Neural progenitor cell (in vitro differentiated cells): ENCODE data around the gene HS2ST1. TPM values are rescaled to one million over a fixed set of nuclear protein-coding genes. Genes with fewer than 3 reads are reported as not detected.

Source experiments
- DNase-seq: peaks from one replicate; pipeline ENCODE4 v3.0.0-alpha.2; 2016; ENCODE audit warnings: low spot score
- H2AFZ ChIP-seq: fragments of 200-600 bp; sonication (generic); replicated peaks from 2 replicates; pipeline ENCODE4 v1.6.1; 2016; ENCODE audit warnings: antibody characterized with exemption
- H3F3A ChIP-seq: fragments of 200-600 bp; sonication (generic); 2 replicates; pipeline ENCODE4 v1.6.1; 2016; ENCODE audit warnings: antibody characterized with exemption, low read depth
- H3K27ac ChIP-seq: fragments of 200-600 bp; sonication (generic); 2 replicates; pipeline ENCODE4 v1.5.1; 2016; ENCODE audit warnings: mild to moderate bottlenecking
- H3K27me3 ChIP-seq: fragments of 200-600 bp; sonication (generic); 2 replicates; pipeline ENCODE4 v1.6.1; 2016; ENCODE audit warnings: mild to moderate bottlenecking, moderate library complexity
- H3K36me3 ChIP-seq: fragments of 200-600 bp; sonication (generic); 2 replicates; pipeline ENCODE4 v1.5.1; 2016
- H3K4me1 ChIP-seq: fragments of 200-600 bp; sonication (generic); 2 replicates; pipeline ENCODE4 v1.6.1; 2016; ENCODE audit warnings: mixed run types
- H3K4me2 ChIP-seq: fragments of 200-600 bp; sonication (generic); 2 replicates; pipeline ENCODE4 v1.6.1; 2016
- H3K4me3 ChIP-seq: fragments of 200-600 bp; sonication (generic); 2 replicates; pipeline ENCODE4 v1.5.1; 2016
- H3K79me2 ChIP-seq: fragments of 200-600 bp; sonication (generic); 2 replicates; pipeline ENCODE4 v1.6.1; 2016; ENCODE audit warnings: low read depth
- H3K9ac ChIP-seq: fragments of 200-600 bp; sonication (generic); 2 replicates; pipeline ENCODE4 v1.6.1; 2016
- H3K9me3 ChIP-seq: fragments of 200-600 bp; sonication (generic); 2 replicates; pipeline ENCODE4 v1.5.1; 2016; ENCODE audit warnings: low read depth
- H4K20me1 ChIP-seq: fragments of 200-600 bp; sonication (generic); 2 replicates; pipeline ENCODE4 v1.6.1; 2016; ENCODE audit warnings: low read depth
- H3K27ac Mint-ChIP-seq: 3 replicates; pipeline ENCODE4 v1.8.0; 2021; ENCODE audit warnings: mixed read lengths
- H3K27me3 Mint-ChIP-seq: 2 replicates; pipeline ENCODE4 v1.8.0; 2022; ENCODE audit warnings: low read depth, mild to moderate bottlenecking, inconsistent platforms, moderate library complexity, mixed read lengths; ENCODE audit not compliant: insufficient read depth
- H3K36me3 Mint-ChIP-seq: 3 replicates; pipeline ENCODE4 v1.8.0; 2021; ENCODE audit warnings: mixed read lengths
- H3K4me1 Mint-ChIP-seq: 3 replicates; pipeline ENCODE4 v1.8.0; 2021; ENCODE audit warnings: mixed read lengths
- H3K4me3 Mint-ChIP-seq: 3 replicates; pipeline ENCODE4 v1.8.0; 2021; ENCODE audit warnings: mild to moderate bottlenecking, moderate library complexity, mixed read lengths
- H3K9me3 Mint-ChIP-seq: 3 replicates; pipeline ENCODE4 v1.8.0; 2020; ENCODE audit warnings: mixed read lengths
- EZH2 ChIP-seq: fragments of 200-600 bp; sonication (generic); IDR thresholded peaks from 2 replicates; pipeline ENCODE4 v1.6.1; 2017; ENCODE audit warnings: antibody characterized with exemption, mild to moderate bottlenecking, moderate library complexity
- EZH2phosphoT487 ChIP-seq: fragments of 200-600 bp; sonication (generic); IDR thresholded peaks from 2 replicates; pipeline ENCODE4 v1.6.1; 2017; ENCODE audit warnings: antibody characterized with exemption
- total RNA-seq: library from RNA; depleted of rRNA; stranded (reverse); fragments of >200 nt; gene quantifications from 2 replicates; pipeline ENCODE4 v1.2.3, GENCODE V29; 2015; ENCODE audit warnings: low replicate concordance
- TF ChIP-seq, protein P1 (sequence below): fragments of 200-600 bp; sonication (generic); IDR thresholded peaks from 2 replicates; pipeline ENCODE4 v1.5.1; 2017; ENCODE audit warnings: antibody characterized with exemption, mild to moderate bottlenecking

HS2ST1 gene
- total RNA-seq, 1 donor from 2014 or later, result 33.2 TPM

DNA sequence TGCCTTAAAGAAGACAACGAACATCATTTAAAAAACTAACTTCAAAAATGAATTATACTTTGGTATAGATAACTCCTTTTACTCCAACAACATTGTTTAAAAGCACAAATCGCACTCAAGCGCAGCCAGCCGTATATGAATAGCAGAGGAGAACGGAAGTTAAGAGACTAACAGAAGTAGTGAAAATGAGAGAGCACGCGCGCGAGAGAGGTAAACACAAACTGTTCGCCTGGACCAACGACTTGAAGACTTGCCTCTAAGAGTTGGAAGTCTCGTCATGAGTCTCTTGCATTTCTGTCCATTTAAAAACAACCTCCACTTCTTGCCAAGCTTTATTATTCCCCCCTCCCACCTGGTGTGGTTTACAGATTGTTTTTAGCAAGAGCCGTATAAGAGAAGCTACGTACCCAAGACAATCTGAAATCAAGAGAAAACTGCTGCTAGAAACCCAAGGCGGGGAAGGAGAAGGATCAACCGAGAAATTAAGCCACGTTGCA is 988 bp upstream of the HS2ST1 start:
- H2AFZ ChIP-seq, result peak overlapping the region; percentile 98
- TF ChIP-seq, protein P1, sequence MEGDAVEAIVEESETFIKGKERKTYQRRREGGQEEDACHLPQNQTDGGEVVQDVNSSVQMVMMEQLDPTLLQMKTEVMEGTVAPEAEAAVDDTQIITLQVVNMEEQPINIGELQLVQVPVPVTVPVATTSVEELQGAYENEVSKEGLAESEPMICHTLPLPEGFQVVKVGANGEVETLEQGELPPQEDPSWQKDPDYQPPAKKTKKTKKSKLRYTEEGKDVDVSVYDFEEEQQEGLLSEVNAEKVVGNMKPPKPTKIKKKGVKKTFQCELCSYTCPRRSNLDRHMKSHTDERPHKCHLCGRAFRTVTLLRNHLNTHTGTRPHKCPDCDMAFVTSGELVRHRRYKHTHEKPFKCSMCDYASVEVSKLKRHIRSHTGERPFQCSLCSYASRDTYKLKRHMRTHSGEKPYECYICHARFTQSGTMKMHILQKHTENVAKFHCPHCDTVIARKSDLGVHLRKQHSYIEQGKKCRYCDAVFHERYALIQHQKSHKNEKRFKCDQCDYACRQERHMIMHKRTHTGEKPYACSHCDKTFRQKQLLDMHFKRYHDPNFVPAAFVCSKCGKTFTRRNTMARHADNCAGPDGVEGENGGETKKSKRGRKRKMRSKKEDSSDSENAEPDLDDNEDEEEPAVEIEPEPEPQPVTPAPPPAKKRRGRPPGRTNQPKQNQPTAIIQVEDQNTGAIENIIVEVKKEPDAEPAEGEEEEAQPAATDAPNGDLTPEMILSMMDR, result no peak
- TF ChIP-seq EZH2 (no peak), EZH2phosphoT487 (no peak)
- peak overlapping the region; percentile 94 for H3K4me3 ChIP-seq
- H3K36me3 Mint-ChIP-seq, result peaks cover 27% of the 10 kb centered on the region
- peak overlapping the region; percentile 88 for H3K4me2 ChIP-seq
- H3K27ac Mint-ChIP-seq, result no peak overlapping the region
- peaks cover 18% of the 10 kb centered on the region for H3F3A ChIP-seq
- no peaks in the 10 kb centered on the region for H3K9me3 Mint-ChIP-seq
- peak overlapping the region; percentile 93 for H3K9ac ChIP-seq
- no peak overlapping the region for H3K4me3 Mint-ChIP-seq
- H3K9me3 ChIP-seq, result no peaks in the 10 kb centered on the region
- peak; percentile 45 for DNase-seq
- peaks cover 92% of the 10 kb centered on the region for H3K79me2 ChIP-seq
- peak overlapping the region; percentile 96 for H3K27ac ChIP-seq
- peaks cover 22% of the 10 kb centered on the region for H3K4me1 Mint-ChIP-seq
- no peaks in the 10 kb centered on the region for H3K27me3 Mint-ChIP-seq
- H4K20me1 ChIP-seq, result peaks cover 48% of the 10 kb centered on the region
- H3K4me1 ChIP-seq, result peaks cover 22% of the 10 kb centered on the region
- H3K36me3 ChIP-seq, result peaks cover 3% of the 10 kb centered on the region
- H3K27me3 ChIP-seq, result no peaks in the 10 kb centered on the region

DNA sequence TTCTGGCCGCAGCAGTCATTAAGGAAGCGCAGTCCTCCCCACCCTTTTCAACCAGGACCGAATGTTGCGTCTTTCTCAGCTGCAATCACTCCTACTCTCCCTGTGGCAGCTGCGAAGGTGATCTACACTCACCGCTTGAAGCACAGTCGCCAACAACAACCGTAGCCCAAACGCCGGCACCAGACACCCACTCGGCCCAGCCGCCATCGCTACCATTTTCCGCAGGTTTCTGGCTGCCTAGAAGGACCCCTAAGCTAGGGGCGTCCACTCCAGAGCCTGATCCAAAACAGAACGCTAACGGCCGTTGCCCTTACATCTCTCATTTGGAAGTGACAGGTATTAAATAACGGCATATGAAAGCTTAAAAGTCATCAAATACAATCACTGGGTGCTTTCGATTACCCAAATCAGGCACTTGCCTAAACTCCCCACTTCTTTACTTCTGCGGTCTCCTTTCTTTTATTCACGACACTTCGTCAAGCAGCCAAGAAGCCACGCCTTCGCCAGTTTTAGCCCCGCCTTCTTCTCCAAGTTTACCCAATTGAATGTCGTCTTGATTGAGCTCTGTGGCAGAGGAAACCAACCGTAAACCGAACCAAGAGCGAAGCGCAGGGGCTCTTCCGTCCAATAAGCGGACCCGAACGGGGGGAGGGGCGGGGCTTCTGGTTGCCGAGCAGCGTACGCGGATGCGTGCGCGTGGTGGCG is 387 bp upstream of the HS2ST1 start, which contains the start of gene SELENOF:
Gene SELENOF, minus strand, starts transcription at position 231 of the 705 bp plus-strand sequence. Its CDS starts 15 bp downstream, at position 216.
- H3K9me3 Mint-ChIP-seq, result no peaks in the 10 kb centered on the region
- no peak within 1 kb of the TSS for H3K27ac Mint-ChIP-seq
- H3K4me1 Mint-ChIP-seq, result peaks cover 22% of the 10 kb centered on the region
- H3K9me3 ChIP-seq, result no peaks in the 10 kb centered on the region
- peaks cover 24% of the 10 kb centered on the region for H3K36me3 Mint-ChIP-seq
- DNase-seq, result peak; percentile 100
- H4K20me1 ChIP-seq, result peaks cover 45% of the 10 kb centered on the region
- peak within 1 kb of the TSS; percentile 95 for H3K4me2 ChIP-seq
- H2AFZ ChIP-seq, result peak within 1 kb of the TSS; percentile 98
- H3K4me1 ChIP-seq, result peaks cover 22% of the 10 kb centered on the region
- no peaks in the 10 kb centered on the region for H3K27me3 ChIP-seq
- TF ChIP-seq EZH2phosphoT487, result no peak
- no peak for TF ChIP-seq EZH2
- TF ChIP-seq, protein P1, result no peak
- H3K79me2 ChIP-seq, result peaks cover 92% of the 10 kb centered on the region
- H3K27ac ChIP-seq, result peak within 1 kb of the TSS; percentile 96
- H3K9ac ChIP-seq, result peak within 1 kb of the TSS; percentile 93
- no peaks in the 10 kb centered on the region for H3K27me3 Mint-ChIP-seq
- peaks cover 3% of the 10 kb centered on the region for H3K36me3 ChIP-seq
- H3K4me3 ChIP-seq, result peak within 1 kb of the TSS; percentile 97
- H3K4me3 Mint-ChIP-seq, result no peak within 1 kb of the TSS
- peaks cover 18% of the 10 kb centered on the region for H3F3A ChIP-seq

DNA sequence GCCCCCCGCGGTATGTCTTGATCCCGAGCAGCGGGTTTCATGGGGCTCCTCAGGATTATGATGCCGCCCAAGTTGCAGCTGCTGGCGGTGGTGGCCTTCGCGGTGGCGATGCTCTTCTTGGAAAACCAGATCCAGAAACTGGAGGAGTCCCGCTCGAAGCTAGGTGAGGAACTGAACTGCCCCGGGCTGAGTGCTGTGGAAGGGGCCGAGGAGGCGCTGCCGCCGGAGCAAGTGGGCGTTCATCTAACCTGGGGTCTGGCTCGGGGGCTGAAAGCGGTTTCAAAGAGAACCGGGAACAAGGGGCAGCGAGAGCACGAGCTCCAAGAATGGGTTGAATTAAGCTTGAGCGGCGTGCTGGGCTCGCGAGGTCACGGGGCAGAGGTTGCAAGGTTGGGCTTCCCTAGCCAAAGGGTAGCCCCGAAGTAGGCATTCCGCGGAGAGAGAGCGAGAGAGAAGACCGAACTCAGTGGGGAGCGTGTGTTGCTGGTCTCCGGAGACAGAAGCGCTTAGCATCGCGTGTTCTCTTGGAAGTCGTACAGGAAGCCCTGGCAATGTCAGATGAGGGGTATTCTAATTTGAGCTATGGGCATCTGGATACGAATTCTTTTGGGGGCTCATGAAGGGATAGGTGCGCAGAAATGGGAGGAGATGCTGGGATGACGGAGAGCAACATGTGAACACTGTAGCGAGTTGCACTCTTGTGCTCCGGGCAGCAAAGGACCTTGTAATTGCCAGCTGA is 732 bp downstream of the HS2ST1 start:
- Histone ChIP-seq H3K4me1 (peaks cover 22% of the 10 kb centered on the region), H3K9ac (peak overlapping the region; percentile 87), H2AFZ (peak overlapping the region; percentile 83), H3K36me3 (peaks cover 3% of the 10 kb centered on the region), H3K79me2 (peaks cover 92% of the 10 kb centered on the region), H4K20me1 (peaks cover 45% of the 10 kb centered on the region), H3K4me3 (peak overlapping the region; percentile 97), H3F3A (peaks cover 18% of the 10 kb centered on the region), H3K9me3 (no peaks in the 10 kb centered on the region), H3K27ac (peak overlapping the region; percentile 96), H3K27me3 (no peaks in the 10 kb centered on the region), H3K4me2 (peak overlapping the region; percentile 95)
- peaks cover 21% of the 10 kb centered on the region for H3K36me3 Mint-ChIP-seq
- no peak overlapping the region for H3K4me3 Mint-ChIP-seq
- peak; percentile 87 for DNase-seq
- TF ChIP-seq EZH2phosphoT487 (no peak), EZH2 (no peak)
- TF ChIP-seq, protein P1, result no peak
- H3K9me3 Mint-ChIP-seq, result peaks cover 9% of the 10 kb centered on the region
- no peaks in the 10 kb centered on the region for H3K27me3 Mint-ChIP-seq
- no peak overlapping the region for H3K27ac Mint-ChIP-seq
- H3K4me1 Mint-ChIP-seq, result peaks cover 22% of the 10 kb centered on the region
